Measurements from ENCODE around the gene AHNAK.

The AHNAK gene

DNA sequence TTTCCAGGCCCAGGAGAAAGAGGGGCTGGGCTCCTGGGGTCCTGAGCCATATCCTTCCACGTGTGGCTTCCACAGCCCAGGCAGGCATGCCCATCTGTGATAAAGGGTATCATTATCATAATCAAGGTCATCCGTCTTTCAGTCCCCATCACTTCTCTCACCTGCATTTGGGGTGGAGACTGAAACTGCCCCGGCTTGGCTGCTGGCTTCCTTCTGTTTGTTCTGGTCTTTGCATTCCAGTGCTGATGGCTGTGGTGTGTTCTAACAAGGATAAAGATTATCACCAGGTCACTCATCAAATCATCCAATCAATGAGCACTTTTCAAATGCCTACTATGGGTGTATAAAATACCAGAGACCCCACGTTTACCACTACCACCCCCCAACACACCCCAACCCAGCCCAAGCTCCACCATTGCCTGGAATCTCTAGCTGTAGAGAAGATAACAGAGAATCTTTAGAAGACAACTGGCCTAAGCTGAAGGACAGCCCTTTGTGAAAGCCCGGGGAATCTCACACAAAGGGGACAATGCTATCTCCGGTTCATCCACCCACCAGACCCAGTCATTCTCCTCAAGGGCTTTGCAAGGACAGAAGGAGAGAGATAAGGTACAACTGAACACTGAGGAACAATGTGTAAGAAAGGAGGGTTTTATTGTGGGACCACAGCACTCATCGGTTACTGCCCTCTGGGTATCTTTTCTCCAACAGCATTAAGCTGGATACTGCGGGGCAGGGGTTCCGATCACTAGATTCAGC, 54.9 kb downstream of the AHNAK start:
- TF ChIP-seq POLR2A (IDR thresholded peaks at IDR 0.05; ENCODE audit: extremely low read depth, insufficient read length) (no peak), MYC (IDR thresholded peaks at IDR 0.05; ENCODE audit: low read depth, low read length) (no peak)
- TF ChIP-seq, protein P1, sequence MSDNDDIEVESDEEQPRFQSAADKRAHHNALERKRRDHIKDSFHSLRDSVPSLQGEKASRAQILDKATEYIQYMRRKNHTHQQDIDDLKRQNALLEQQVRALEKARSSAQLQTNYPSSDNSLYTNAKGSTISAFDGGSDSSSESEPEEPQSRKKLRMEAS (IDR thresholded peaks at IDR 0.05; ENCODE audit: low read depth, low read length), result no peak
- TF ChIP-seq, protein P2, sequence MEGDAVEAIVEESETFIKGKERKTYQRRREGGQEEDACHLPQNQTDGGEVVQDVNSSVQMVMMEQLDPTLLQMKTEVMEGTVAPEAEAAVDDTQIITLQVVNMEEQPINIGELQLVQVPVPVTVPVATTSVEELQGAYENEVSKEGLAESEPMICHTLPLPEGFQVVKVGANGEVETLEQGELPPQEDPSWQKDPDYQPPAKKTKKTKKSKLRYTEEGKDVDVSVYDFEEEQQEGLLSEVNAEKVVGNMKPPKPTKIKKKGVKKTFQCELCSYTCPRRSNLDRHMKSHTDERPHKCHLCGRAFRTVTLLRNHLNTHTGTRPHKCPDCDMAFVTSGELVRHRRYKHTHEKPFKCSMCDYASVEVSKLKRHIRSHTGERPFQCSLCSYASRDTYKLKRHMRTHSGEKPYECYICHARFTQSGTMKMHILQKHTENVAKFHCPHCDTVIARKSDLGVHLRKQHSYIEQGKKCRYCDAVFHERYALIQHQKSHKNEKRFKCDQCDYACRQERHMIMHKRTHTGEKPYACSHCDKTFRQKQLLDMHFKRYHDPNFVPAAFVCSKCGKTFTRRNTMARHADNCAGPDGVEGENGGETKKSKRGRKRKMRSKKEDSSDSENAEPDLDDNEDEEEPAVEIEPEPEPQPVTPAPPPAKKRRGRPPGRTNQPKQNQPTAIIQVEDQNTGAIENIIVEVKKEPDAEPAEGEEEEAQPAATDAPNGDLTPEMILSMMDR (IDR thresholded peaks at IDR 0.05; ENCODE audit: low read depth, low read length), result no peak
- DNase-seq (ENCODE audit: low read depth), result no peak

DNA sequence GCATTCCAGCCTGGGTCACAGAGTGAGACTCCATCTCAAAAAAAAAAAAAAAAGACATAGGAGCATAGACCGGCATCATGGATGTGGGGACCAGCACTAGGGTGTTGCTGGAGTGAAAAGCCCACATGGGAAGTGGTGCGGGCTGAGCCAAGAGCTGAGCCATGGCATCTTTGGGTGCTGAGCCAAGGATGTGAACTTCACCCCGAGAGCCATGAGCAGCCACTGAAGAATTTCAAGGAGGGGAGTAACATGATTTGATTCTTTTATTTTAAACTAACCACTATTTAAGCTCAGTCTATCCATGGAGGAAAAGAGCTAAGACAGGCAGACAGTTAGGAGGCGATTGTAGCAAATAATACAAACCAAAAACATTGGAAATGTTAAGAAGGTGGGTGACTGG, 57.4 kb downstream of the AHNAK start:
- no peak overlapping the region for H3K4me3 ChIP-seq (ENCODE audit: low read depth, low read length)
- no peak for DNase-seq (ENCODE audit: low read depth)
- TF ChIP-seq, protein P1 (IDR thresholded peaks at IDR 0.05; ENCODE audit: low read depth, low read length), result no peak
- TF ChIP-seq, protein P2 (IDR thresholded peaks at IDR 0.05; ENCODE audit: low read depth, low read length), result no peak
- TF ChIP-seq POLR2A (IDR thresholded peaks at IDR 0.05; ENCODE audit: extremely low read depth, insufficient read length), result no peak
- TF ChIP-seq MYC (IDR thresholded peaks at IDR 0.05; ENCODE audit: low read depth, low read length), result no peak

More for the DNA sequence above, 54.9 kb downstream of the AHNAK start:
- no peak overlapping the region for H3K4me3 ChIP-seq (ENCODE audit: low read depth, low read length)

DNA sequence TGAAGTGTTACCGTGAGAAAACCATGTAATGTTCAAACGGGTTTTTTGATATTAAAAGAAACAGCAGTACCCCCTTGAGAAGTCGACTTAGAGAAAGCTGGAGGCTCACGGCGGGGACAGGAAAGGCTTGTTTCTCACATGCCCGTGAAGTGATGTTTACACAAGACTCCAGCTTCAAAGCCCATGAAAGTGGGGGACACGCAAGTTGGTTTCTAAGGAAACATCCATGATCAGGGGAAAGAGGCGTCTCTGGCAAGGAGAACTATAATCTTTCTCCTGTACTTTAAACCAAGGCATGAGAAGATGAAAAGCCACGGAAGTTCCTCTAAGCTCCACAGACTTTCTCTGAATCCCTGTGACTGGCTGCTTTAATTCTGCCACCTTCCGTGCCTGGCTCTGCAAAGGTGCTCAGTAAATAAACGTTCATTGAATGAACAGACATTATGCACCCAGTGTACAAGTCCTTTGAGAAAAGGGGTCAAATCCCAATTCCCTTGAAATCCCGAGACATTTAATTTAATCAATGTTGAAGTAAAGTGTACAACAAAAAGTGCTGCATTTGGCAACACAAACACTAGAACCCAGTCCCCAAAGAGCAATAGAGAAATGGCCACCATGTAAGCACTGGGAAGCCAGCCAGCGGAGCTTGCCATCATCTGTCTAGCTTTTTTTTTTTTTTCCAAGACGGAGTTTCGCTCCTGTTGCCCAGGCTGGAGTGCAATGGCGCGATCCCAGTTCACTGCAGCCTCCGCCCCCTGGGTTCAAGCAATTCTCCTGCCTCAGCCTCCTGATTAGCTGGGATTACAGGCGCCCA, 58.7 kb downstream of the AHNAK start:
- TF ChIP-seq MYC (IDR thresholded peaks at IDR 0.05; ENCODE audit: low read depth, low read length) (no peak), POLR2A (IDR thresholded peaks at IDR 0.05; ENCODE audit: extremely low read depth, insufficient read length) (no peak)
- TF ChIP-seq, protein P2 (IDR thresholded peaks at IDR 0.05; ENCODE audit: low read depth, low read length), result no peak
- TF ChIP-seq, protein P1 (IDR thresholded peaks at IDR 0.05; ENCODE audit: low read depth, low read length), result no peak
- H3K4me3 ChIP-seq (ENCODE audit: low read depth, low read length), result no peak overlapping the region
- DNase-seq (ENCODE audit: low read depth), result no peak

DNA sequence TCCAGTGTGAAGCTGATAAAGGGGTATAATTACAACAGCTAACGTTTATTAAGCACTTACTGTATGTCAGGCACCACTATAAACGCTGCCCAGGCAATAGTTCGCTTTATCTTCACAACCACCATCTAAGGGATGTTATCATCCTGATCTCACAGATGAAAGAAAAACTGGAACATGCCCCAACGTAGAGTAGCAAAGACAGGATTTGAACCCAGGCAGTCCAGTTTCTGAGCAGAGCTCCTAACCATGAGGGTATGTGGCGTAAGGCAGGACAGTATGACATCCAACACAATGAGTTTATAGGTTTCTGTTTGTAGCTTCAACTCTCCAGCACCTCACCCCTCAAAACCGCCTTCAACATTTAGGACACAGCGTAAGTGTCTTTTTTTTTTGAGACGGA, 59.5 kb downstream of the AHNAK start:
- TF ChIP-seq, protein P1 (IDR thresholded peaks at IDR 0.05; ENCODE audit: low read depth, low read length), result no peak
- TF ChIP-seq MYC (IDR thresholded peaks at IDR 0.05; ENCODE audit: low read depth, low read length) (no peak), POLR2A (IDR thresholded peaks at IDR 0.05; ENCODE audit: extremely low read depth, insufficient read length) (no peak)
- TF ChIP-seq, protein P2 (IDR thresholded peaks at IDR 0.05; ENCODE audit: low read depth, low read length), result no peak
- DNase-seq (ENCODE audit: low read depth), result no peak
- H3K4me3 ChIP-seq (ENCODE audit: low read depth, low read length), result no peak overlapping the region

DNA sequence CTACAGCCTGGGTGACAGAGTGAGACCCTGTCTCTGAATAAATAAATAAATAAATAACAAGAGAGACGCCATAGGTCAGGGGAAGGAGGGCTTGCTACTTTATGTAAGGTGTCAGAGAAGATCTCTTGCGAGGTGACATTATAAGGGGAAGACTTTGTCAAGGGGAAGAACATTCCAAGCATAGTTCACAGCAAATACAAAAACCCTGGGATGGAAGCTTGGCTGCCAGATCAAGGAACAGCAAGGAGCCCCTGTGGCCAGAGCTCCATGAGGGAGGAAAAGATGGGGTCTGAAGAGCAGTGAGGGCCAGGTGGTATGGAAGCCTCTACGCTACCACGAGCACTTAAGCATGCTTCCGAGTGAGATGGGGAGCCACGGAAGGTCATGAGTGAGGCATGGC, 62.3 kb downstream of the AHNAK start:
- H3K4me3 ChIP-seq (ENCODE audit: low read depth, low read length), result no peak overlapping the region
- TF ChIP-seq MYC (IDR thresholded peaks at IDR 0.05; ENCODE audit: low read depth, low read length) (no peak), POLR2A (IDR thresholded peaks at IDR 0.05; ENCODE audit: extremely low read depth, insufficient read length) (no peak)
- TF ChIP-seq, protein P2 (IDR thresholded peaks at IDR 0.05; ENCODE audit: low read depth, low read length), result no peak
- DNase-seq (ENCODE audit: low read depth), result no peak
